HepG2 (cell line): ENCODE measurements around the gene UBTD1. TPM values are rescaled to one million over a fixed set of nuclear protein-coding genes. Genes with fewer than 3 reads are reported as not detected.
"Not testable (repeated sequence)": the region's sequence is repeated elsewhere in the genome, so short reads cannot be mapped to it uniquely, and the experiment has no call there.

Experiments
- ATAC-seq: fragments of 200-7000 bp; cut with Tn5 transposase; 3 replicates; pipeline ENCODE4 v1.9.1; 2020; ENCODE audit warnings: mild to moderate bottlenecking, moderate library complexity
- BruUV-seq: library from RNA; stranded (reverse); fragments of 400-500 nt; replicated peaks from 2 replicates; lab custom pipeline; 2021; lab: Mats Ljungman, UMichigan
- CTCF ChIA-PET: fragments of 300-600 bp; formaldehyde crosslinking; extraction: SDS; loops from one replicate; lab custom pipeline; 2021; ENCODE audit warnings: low total read pairs, inconsistent platforms, low intra/inter-chr PET ratio; lab: Yijun Ruan, JAX
- POLR2A ChIA-PET: fragments of 350-600 bp; sonication (Branson Sonifier 250); formaldehyde crosslinking; loops from one replicate; lab custom pipeline; 2020; ENCODE audit warnings: antibody characterized with exemption, inconsistent platforms; lab: Yijun Ruan, JAX
- DNase-seq: peaks from one replicate; pipeline ENCODE4 v3.0.0-alpha.2; 2015; ENCODE audit warnings: low spot score
- FAIRE-seq: peaks from 3 replicates; lab custom pipeline; 2011; peaks lifted over from hg19 to GRCh38; lab: Jason Lieb, UNC
- H2AFZ ChIP-seq: one replicate; pipeline ENCODE4 v1.6.1; 2011; ENCODE audit warnings: low read length, inconsistent platforms
- H3K27ac ChIP-seq: fragments of 300-600 bp; 3 replicates; pipeline ENCODE4 v1.8.0; 2011; ENCODE audit warnings: mixed run types, mild to moderate bottlenecking, mixed read lengths, low read length, inconsistent platforms; ENCODE audit not compliant: insufficient read depth; ENCODE audit errors: extremely low read length
- H3K27me3 ChIP-seq, 2 experiments: fragments of 200-600 bp in 1 of 2; 2 replicates in 1 of 2; 3 replicates in 1 of 2; pipeline versions ENCODE4 v1.6.0 to v1.8.0; 2011; ENCODE audit warnings: low read length in 2 of 2, mild to moderate bottlenecking in 2 of 2, moderate library complexity in 2 of 2, inconsistent platforms in 1 of 2; ENCODE audit not compliant: insufficient read depth in 2 of 2, control insufficient read depth in 1 of 2
- H3K36me3 ChIP-seq, 2 experiments: fragments of 200-600 bp in 1 of 2; replicated peaks in 1 of 2; 2 replicates in 1 of 2; 3 replicates in 1 of 2; pipeline versions ENCODE4 v1.5.1 to v1.8.0; 2011; ENCODE audit warnings: low read length in 2 of 2, inconsistent platforms in 1 of 2; ENCODE audit not compliant: insufficient read depth in 2 of 2, control insufficient read depth in 1 of 2
- H3K4me1 ChIP-seq: 2 replicates; pipeline ENCODE4 v1.5.1; 2012; ENCODE audit warnings: low read length, inconsistent platforms; ENCODE audit not compliant: insufficient read depth
- H3K4me2 ChIP-seq: 2 replicates; pipeline ENCODE4 v1.6.0; 2011; ENCODE audit warnings: low read depth, low read length, inconsistent platforms
- H3K4me3 ChIP-seq, 3 experiments: fragments of 200-600 bp in 1 of 3; sonication (generic), shearing (Covaris generic) in 1 of 3; replicated peaks in 1 of 3; 2 replicates each; pipeline ENCODE4 v1.5.1; 2011 to 2016; ENCODE audit warnings: low read length in 3 of 3, inconsistent platforms in 2 of 3, low read depth in 2 of 3, mild to moderate bottlenecking in 2 of 3, control low read depth in 1 of 3, mixed read lengths in 1 of 3; ENCODE audit not compliant: insufficient read depth in 1 of 3
- H3K79me2 ChIP-seq: one replicate; pipeline ENCODE4 v1.6.1; 2011; ENCODE audit warnings: low read length, inconsistent platforms; ENCODE audit not compliant: insufficient read depth
- H3K9ac ChIP-seq: 2 replicates; pipeline ENCODE4 v1.6.0; 2011; ENCODE audit warnings: mild to moderate bottlenecking, low read depth, low read length, inconsistent platforms; ENCODE audit not compliant: insufficient read depth
- H3K9me3 ChIP-seq: 2 replicates; pipeline ENCODE4 v1.5.1; 2012; ENCODE audit warnings: mild to moderate bottlenecking, low read length
- H4K20me1 ChIP-seq: 2 replicates; pipeline ENCODE4 v1.6.0; 2011; ENCODE audit warnings: inconsistent platforms, mild to moderate bottlenecking, low read length, moderate library complexity; ENCODE audit not compliant: insufficient read depth
- WGBS: methylation state at CpG from one replicate; pipeline ENCODE4 v1.1.6; 2017; ENCODE audit warnings: low lambda C conversion rate; 5-methylcytosine and 5-hydroxymethylcytosine counted together
- in situ Hi-C: cut with HindIII; loops from 2 replicates; pipeline ENCODE4 v1.10.0; 2017; ENCODE audit warnings: low pct_unique_long_range_greater_than_20kb; ENCODE audit not compliant: extremely low pct_ligation_motif_present
- intact Hi-C: fragments of 100-400 bp; cut with micrococcal nuclease; formaldehyde crosslinking; loops from one replicate; pipeline ENCODE4 v1.10.0; 2022; ENCODE audit not compliant: unreplicated experiment
- polyA plus RNA-seq, 8 experiments: library from polyadenylated mRNA; depleted of rRNA in 3 of 8; stranded (reverse) in 7 of 8; unstranded in 1 of 8; fragments of >200 nt; fragmentation: Illumina TruSeq in 4 of 8; extraction: Trizol in 4 of 8; gene quantifications; 2 replicates each; pipeline versions ENCODE4 v1.2.1 to v1.2.3, GENCODE V29; 2011 to 2016; ENCODE audit warnings: low read depth in 4 of 8, missing spikeins in 1 of 8, mixed read lengths in 1 of 8; ENCODE audit not compliant: insufficient read depth in 1 of 8
- total RNA-seq, 5 experiments: library from RNA; depleted of rRNA; stranded (reverse); fragments of >200 nt; fragmentation: Illumina TruSeq; extraction: Trizol; gene quantifications; 2 replicates each; pipeline ENCODE4 v1.2.3, GENCODE V29; 2016; ENCODE audit warnings: low read depth in 1 of 5

The UBTD1 gene
- total and polyA plus RNA-seq, 2 of the 13 experiments (the other 11 are each of a cell fraction or from before 2014, with no cell fraction given), result 7.9 to 10.0 TPM

- H3K79me2 ChIP-seq, H3K27ac ChIP-seq, ATAC-seq, CTCF ChIA-PET, in situ Hi-C loops, intact Hi-C loops, FAIRE-seq, H3K4me3 ChIP-seq, H2AFZ ChIP-seq, DNase-seq, H3K36me3 ChIP-seq, BruUV-seq, H3K9ac ChIP-seq, H4K20me1 ChIP-seq, POLR2A ChIA-PET, H3K9me3 ChIP-seq, H3K27me3 ChIP-seq: not testable (repeated sequence)
- WGBS, result 81% methylated on average over 12 of the region's 12 CpGs
- Histone ChIP-seq H3K4me1 (peaks cover 15% of the 10 kb centered on the region; the same call in 1 of the 2 replicates), H3K4me2 (peak overlapping the region; percentile 62)
These were observed 62.8 kb downstream of the UBTD1 start for GRCh38 chr10:97561386-97562077.

- POLR2A ChIA-PET, H3K79me2 ChIP-seq, H3K36me3 ChIP-seq, H4K20me1 ChIP-seq, ATAC-seq, H3K9ac ChIP-seq, BruUV-seq, FAIRE-seq, H3K4me3 ChIP-seq, H2AFZ ChIP-seq, CTCF ChIA-PET, H3K27me3 ChIP-seq, DNase-seq, in situ Hi-C loops, H3K27ac ChIP-seq, H3K9me3 ChIP-seq, H3K4me2 ChIP-seq, intact Hi-C loops: not testable (repeated sequence)
- 99% methylated on average over 5 of the region's 5 CpGs for WGBS
- H3K4me1 ChIP-seq, result peaks cover 15% of the 10 kb centered on the region; the same call in 1 of the 2 replicates
These were observed 63.6 kb downstream of the UBTD1 start for GRCh38 chr10:97562329-97562728.
